ENCODE data around the gene GNPTG. TPM values are rescaled to one million over a fixed set of nuclear protein-coding genes. Genes with fewer than 3 reads are reported as not detected.

Gene GNPTG
- total and polyA plus RNA-seq, 2 of the 13 experiments (the other 11 are each of a cell fraction or from before 2014, with no cell fraction given), result 22.7 to 71.1 TPM

DNA sequence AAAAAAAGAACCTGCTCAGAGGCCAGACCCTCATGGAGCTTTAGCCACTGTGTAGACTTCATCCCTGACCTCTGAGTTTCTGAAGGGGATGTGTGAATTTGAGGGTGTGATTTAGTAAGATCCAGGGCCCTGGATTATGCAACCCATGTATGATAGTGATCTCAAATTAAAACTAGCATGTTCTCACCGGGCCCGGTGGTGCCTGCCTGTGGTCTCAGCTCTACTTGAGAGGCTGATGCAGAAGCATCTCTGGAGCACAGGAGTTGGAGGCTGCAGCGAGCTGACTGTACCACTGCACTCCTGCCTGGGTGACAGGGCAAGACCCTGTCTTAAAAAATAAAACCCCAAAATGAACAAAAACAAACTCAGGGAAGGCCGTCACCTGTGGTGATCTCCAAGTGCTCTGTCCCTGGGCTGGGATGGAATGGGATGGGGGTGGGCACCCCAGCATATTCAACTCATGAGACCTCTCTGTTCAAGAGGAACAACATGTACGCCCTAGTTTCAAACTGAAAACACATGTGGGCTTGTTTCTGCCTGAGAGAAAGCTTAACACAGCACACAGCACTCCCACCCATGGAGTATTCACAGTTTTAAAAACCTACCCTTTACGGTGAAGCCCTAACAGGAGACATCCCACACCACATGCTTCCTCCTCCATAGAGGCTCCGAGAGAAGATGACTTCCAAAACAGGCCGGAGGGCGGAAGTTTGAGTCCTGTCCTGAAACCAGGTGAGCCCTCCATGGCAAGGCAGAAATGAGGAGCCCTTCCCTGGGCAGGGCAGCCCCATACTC, 30.1 kb downstream of the GNPTG start:
- Histone ChIP-seq H3K36me3 (replicated peaks in 1 of 2; ENCODE audit: control insufficient read depth in 1 of 2, insufficient read depth in 2 of 2, low read length in 2 of 2) (peaks cover 0 to 5% of the 10 kb centered on the region in 2 experiments; a peak in 2 of 5 replicates), H3K4me1 (ENCODE audit: insufficient read depth, low read length) (peaks cover 26% of the 10 kb centered on the region), H4K20me1 (ENCODE audit: insufficient read depth, low read length) (peaks cover 11% of the 10 kb centered on the region), H3K4me2 (ENCODE audit: low read depth, low read length) (no peak overlapping the region), H3K27me3 (ENCODE audit: control insufficient read depth in 1 of 2, insufficient read depth in 2 of 2, low read length in 2 of 2) (no peaks in the 10 kb centered on the region), H3K79me2 (ENCODE audit: insufficient read depth, low read length) (peaks cover 14% of the 10 kb centered on the region), H3K4me3 (replicated peaks in 1 of 3; ENCODE audit: insufficient read depth in 1 of 3, low read depth in 2 of 3, low read length in 3 of 3) (no peak overlapping the region), H2AFZ (ENCODE audit: low read length) (no peak overlapping the region), H3K9me3 (ENCODE audit: low read length) (no peaks in the 10 kb centered on the region), H3K27ac (ENCODE audit: extremely low read length, insufficient read depth, low read length) (no peak overlapping the region), H3K9ac (ENCODE audit: insufficient read depth, low read depth, low read length) (no peak overlapping the region)
- ATAC-seq (no peak), FAIRE-seq (no peak), DNase-seq (ENCODE audit: low spot score) (no peak)
- WGBS (ENCODE audit: low lambda C conversion rate), result 91% methylated on average over 9 of the region's 9 CpGs
- intact Hi-C loops (cut with micrococcal nuclease; ENCODE audit: unreplicated experiment) (no loop called here), in situ Hi-C loops (cut with HindIII; ENCODE audit: extremely low pct_ligation_motif_present, low pct_unique_long_range_greater_than_20kb) (no loop called here)
- no peak for TF ChIP-seq ZFYVE20 (CRISPR knock-in tag; IDR thresholded peaks at IDR 0.05; ENCODE audit: borderline replicate concordance, low read depth)
- TF ChIP-seq ZNF782 (CRISPR knock-in tag; IDR thresholded peaks at IDR 0.05; ENCODE audit: borderline replicate concordance), result no peak
- TF ChIP-seq ZNF773 (CRISPR knock-in tag; IDR thresholded peaks at IDR 0.05; ENCODE audit: borderline replicate concordance), result no peak
- no peak for TF ChIP-seq CBFB (CRISPR knock-in tag; IDR thresholded peaks at IDR 0.05)
- no TSS peak for BruUV-seq (replicated peaks)
- ChIA-PET CTCF (ENCODE audit: low intra/inter-chr PET ratio, low total read pairs) (no interaction called here), POLR2A (no interaction called here)

DNA sequence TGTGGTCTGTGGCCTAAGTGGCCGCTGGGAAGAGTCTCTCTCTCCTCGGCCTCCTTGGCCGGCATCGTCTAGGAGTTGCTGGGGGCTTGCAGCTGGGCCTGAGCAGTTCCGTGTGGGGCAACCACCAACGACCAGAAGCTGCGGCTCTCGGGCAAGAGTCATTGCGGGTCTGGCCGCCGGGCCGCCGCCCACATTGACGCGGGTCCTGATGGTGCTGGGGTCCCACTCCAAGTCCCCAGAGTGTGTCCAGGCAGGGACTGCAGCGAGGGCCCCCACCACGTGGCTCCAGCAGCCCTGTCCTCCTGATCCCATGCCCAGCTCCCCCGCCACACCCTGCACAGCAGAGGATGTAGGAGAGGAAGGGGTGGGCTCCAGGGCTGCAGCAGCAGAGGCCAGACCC, 31.8 kb downstream of the GNPTG start:
- no peaks in the 10 kb centered on the region for H3K9me3 ChIP-seq (ENCODE audit: low read length)
- intact Hi-C loops (cut with micrococcal nuclease; ENCODE audit: unreplicated experiment) (no loop called here), in situ Hi-C loops (cut with HindIII; ENCODE audit: extremely low pct_ligation_motif_present, low pct_unique_long_range_greater_than_20kb) (no loop called here)
- ChIA-PET CTCF (ENCODE audit: low intra/inter-chr PET ratio, low total read pairs) (no interaction called here), POLR2A (no interaction called here)
- H3K4me2 ChIP-seq (ENCODE audit: low read depth, low read length), result no peak overlapping the region
- WGBS (ENCODE audit: low lambda C conversion rate), result 95% methylated on average over 4 of the region's 18 CpGs
- H3K79me2 ChIP-seq (ENCODE audit: insufficient read depth, low read length), result peaks cover 3% of the 10 kb centered on the region
- H3K27me3 ChIP-seq (ENCODE audit: control insufficient read depth in 1 of 2, insufficient read depth in 2 of 2, low read length in 2 of 2), result no peaks in the 10 kb centered on the region
- peaks cover 0 to 5% of the 10 kb centered on the region in 2 experiments; a peak in 2 of 5 replicates for H3K36me3 ChIP-seq (replicated peaks in 1 of 2; ENCODE audit: control insufficient read depth in 1 of 2, insufficient read depth in 2 of 2, low read length in 2 of 2)
- FAIRE-seq (no peak), DNase-seq (ENCODE audit: low spot score) (no peak), ATAC-seq (no peak)
- H4K20me1 ChIP-seq (ENCODE audit: insufficient read depth, low read length), result peaks cover 3% of the 10 kb centered on the region
- no peak for TF ChIP-seq ZNF768 (CRISPR knock-in tag; IDR thresholded peaks at IDR 0.05)
- TF ChIP-seq ZNF703 (CRISPR knock-in tag; IDR thresholded peaks at IDR 0.05; ENCODE audit: borderline replicate concordance), result no peak
- TF ChIP-seq, protein P1, sequence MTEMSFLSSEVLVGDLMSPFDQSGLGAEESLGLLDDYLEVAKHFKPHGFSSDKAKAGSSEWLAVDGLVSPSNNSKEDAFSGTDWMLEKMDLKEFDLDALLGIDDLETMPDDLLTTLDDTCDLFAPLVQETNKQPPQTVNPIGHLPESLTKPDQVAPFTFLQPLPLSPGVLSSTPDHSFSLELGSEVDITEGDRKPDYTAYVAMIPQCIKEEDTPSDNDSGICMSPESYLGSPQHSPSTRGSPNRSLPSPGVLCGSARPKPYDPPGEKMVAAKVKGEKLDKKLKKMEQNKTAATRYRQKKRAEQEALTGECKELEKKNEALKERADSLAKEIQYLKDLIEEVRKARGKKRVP (CRISPR knock-in tag; IDR thresholded peaks at IDR 0.05), result no peak
- no peak for TF ChIP-seq SKI (IDR thresholded peaks at IDR 0.05; ENCODE audit: partially characterized antibody)
- TF ChIP-seq, protein P2, sequence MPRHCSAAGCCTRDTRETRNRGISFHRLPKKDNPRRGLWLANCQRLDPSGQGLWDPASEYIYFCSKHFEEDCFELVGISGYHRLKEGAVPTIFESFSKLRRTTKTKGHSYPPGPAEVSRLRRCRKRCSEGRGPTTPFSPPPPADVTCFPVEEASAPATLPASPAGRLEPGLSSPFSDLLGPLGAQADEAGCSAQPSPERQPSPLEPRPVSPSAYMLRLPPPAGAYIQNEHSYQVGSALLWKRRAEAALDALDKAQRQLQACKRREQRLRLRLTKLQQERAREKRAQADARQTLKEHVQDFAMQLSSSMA (CRISPR knock-in tag; IDR thresholded peaks at IDR 0.05), result no peak
- TF ChIP-seq, protein P3, sequence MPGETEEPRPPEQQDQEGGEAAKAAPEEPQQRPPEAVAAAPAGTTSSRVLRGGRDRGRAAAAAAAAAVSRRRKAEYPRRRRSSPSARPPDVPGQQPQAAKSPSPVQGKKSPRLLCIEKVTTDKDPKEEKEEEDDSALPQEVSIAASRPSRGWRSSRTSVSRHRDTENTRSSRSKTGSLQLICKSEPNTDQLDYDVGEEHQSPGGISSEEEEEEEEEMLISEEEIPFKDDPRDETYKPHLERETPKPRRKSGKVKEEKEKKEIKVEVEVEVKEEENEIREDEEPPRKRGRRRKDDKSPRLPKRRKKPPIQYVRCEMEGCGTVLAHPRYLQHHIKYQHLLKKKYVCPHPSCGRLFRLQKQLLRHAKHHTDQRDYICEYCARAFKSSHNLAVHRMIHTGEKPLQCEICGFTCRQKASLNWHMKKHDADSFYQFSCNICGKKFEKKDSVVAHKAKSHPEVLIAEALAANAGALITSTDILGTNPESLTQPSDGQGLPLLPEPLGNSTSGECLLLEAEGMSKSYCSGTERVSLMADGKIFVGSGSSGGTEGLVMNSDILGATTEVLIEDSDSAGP (CRISPR knock-in tag; IDR thresholded peaks at IDR 0.05; ENCODE audit: borderline replicate concordance), result no peak
- TF ChIP-seq ZBTB21 (CRISPR knock-in tag; IDR thresholded peaks at IDR 0.05), result no peak
- no peak for TF ChIP-seq BHLHE40 (IDR thresholded peaks at IDR 0.05; ENCODE audit: low read length)
- no peak for TF ChIP-seq CENPX (CRISPR knock-in tag; IDR thresholded peaks at IDR 0.05)
- H2AFZ ChIP-seq (ENCODE audit: low read length), result no peak overlapping the region
- no peak overlapping the region for H3K9ac ChIP-seq (ENCODE audit: insufficient read depth, low read depth, low read length)
- BruUV-seq (replicated peaks), result no TSS peak
- no peak overlapping the region for H3K4me3 ChIP-seq (replicated peaks in 1 of 3; ENCODE audit: insufficient read depth in 1 of 3, low read depth in 2 of 3, low read length in 3 of 3)
- peaks cover 9% of the 10 kb centered on the region for H3K4me1 ChIP-seq (ENCODE audit: insufficient read depth, low read length)
- no peak overlapping the region for H3K27ac ChIP-seq (ENCODE audit: extremely low read length, insufficient read depth, low read length)
